Caco-2 (cell line): ENCODE results near the gene CRTAP. TPM values are rescaled to one million over a fixed set of nuclear protein-coding genes. Genes with fewer than 3 reads are reported as not detected.

Source experiments
- BruUV-seq: library from RNA; stranded (reverse); fragments of 400-500 nt; replicated peaks from 2 replicates; lab custom pipeline; 2021; lab: Mats Ljungman, UMichigan
- CTCF ChIA-PET: fragments of 300-600 bp; sonication (Branson Sonifier 250); formaldehyde crosslinking; loops from one replicate; lab custom pipeline; 2022; ENCODE audit warnings: antibody characterized with exemption; lab: Charles Lee
- POLR2A ChIA-PET: fragments of 300-600 bp; sonication (Branson Sonifier 250); formaldehyde crosslinking; loops from one replicate; lab custom pipeline; 2022; ENCODE audit warnings: antibody characterized with exemption; lab: Charles Lee
- DNase-seq, 2 experiments: peaks; one replicate each; pipeline versions ENCODE4 v3.0.0 to v3.0.0-alpha.2; 2020 to 2022
- H3K27me3 ChIP-seq: replicated peaks from 2 replicates; pipeline ENCODE4 v1.6.0; 2011; ENCODE audit warnings: low read length; ENCODE audit not compliant: control insufficient read depth, insufficient read depth
- H3K36me3 ChIP-seq: 2 replicates; pipeline ENCODE4 v1.5.1; 2011; ENCODE audit warnings: low read length; ENCODE audit not compliant: control insufficient read depth, insufficient read depth
- H3K4me1 ChIP-seq: fragments of 250-450 bp; sonication (Bioruptor Pico); 2 replicates; pipeline ENCODE4 v1.5.1; 2020; ENCODE audit warnings: mild to moderate bottlenecking
- H3K4me3 ChIP-seq: 2 replicates; pipeline ENCODE4 v1.5.1; 2011; ENCODE audit warnings: low read depth, mild to moderate bottlenecking, control low read depth, low read length
- H3K9me3 ChIP-seq: fragments of 250-450 bp; sonication (Bioruptor Pico); 2 replicates; pipeline ENCODE4 v1.5.1; 2020; ENCODE audit warnings: mild to moderate bottlenecking, moderate library complexity
- H3K27ac Mint-ChIP-seq: one replicate; pipeline ENCODE4 v1.8.0; 2022; ENCODE audit warnings: mixed read lengths; ENCODE audit not compliant: unreplicated experiment
- H3K27me3 Mint-ChIP-seq: one replicate; pipeline ENCODE4 v1.8.0; 2022; ENCODE audit warnings: mixed read lengths; ENCODE audit not compliant: insufficient read depth, unreplicated experiment
- H3K36me3 Mint-ChIP-seq: one replicate; pipeline ENCODE4 v1.8.0; 2022; ENCODE audit warnings: mild to moderate bottlenecking, mixed read lengths; ENCODE audit not compliant: insufficient read depth, unreplicated experiment
- H3K4me1 Mint-ChIP-seq: one replicate; pipeline ENCODE4 v1.8.0; 2022; ENCODE audit warnings: low read depth, mixed read lengths; ENCODE audit not compliant: unreplicated experiment
- H3K4me3 Mint-ChIP-seq: one replicate; pipeline ENCODE4 v1.8.0; 2022; ENCODE audit warnings: mild to moderate bottlenecking, moderate library complexity, mixed read lengths; ENCODE audit not compliant: unreplicated experiment
- H3K9me3 Mint-ChIP-seq: one replicate; pipeline ENCODE4 v1.8.0; 2022; ENCODE audit warnings: mixed read lengths; ENCODE audit not compliant: unreplicated experiment
- CTCF ChIP-seq, 2 experiments: fragments of 200-600 bp in 1 of 2; IDR thresholded peaks; 1 replicate in 1 of 2; 2 replicates in 1 of 2; pipeline versions ENCODE4 v1.5.1 to v1.8.0; 2011 to 2022; ENCODE audit warnings: antibody characterized with exemption in 1 of 2, control low read depth in 1 of 2, inconsistent platforms in 1 of 2, low read depth in 1 of 2, low read length in 1 of 2, mild to moderate bottlenecking in 1 of 2, moderate library complexity in 1 of 2; ENCODE audit not compliant: insufficient read depth in 1 of 2, severe bottlenecking in 1 of 2, unreplicated experiment in 1 of 2
- intact Hi-C: fragments of 100-400 bp; cut with micrococcal nuclease; formaldehyde crosslinking; loops from one replicate; pipeline ENCODE4 v1.10.0; 2022; ENCODE audit not compliant: unreplicated experiment
- total RNA-seq: library from RNA; stranded (reverse); gene quantifications from 2 replicates; pipeline ENCODE4 v1.2.3, GENCODE V29; 2022

CRTAP gene
- total RNA-seq, 1 experiment from 2014 or later, result 144 TPM

GRCh38 chr3:33165372-33165771 lies 51.6 kb downstream of the CRTAP start:
- H3K9me3 ChIP-seq, result no peaks in the 10 kb centered on the region
- H3K4me3 Mint-ChIP-seq, result no peak overlapping the region
- H3K36me3 ChIP-seq, result no peaks in the 10 kb centered on the region
- no TSS peak for BruUV-seq
- intact Hi-C loops, result no loop called here
- no peaks in the 10 kb centered on the region for H3K9me3 Mint-ChIP-seq
- TF ChIP-seq CTCF (IDR thresholded peaks at IDR 0.05; ENCODE audit: insufficient read depth in 1 of 2, low read depth in 1 of 2, low read length in 1 of 2, severe bottlenecking in 1 of 2, unreplicated experiment in 1 of 2), result no peak
- H3K27me3 ChIP-seq, result no peaks in the 10 kb centered on the region
- no peak overlapping the region for H3K4me3 ChIP-seq
- DNase-seq, result no peak
- CTCF ChIA-PET, result no interaction called here
- no peaks in the 10 kb centered on the region for H3K4me1 ChIP-seq
- POLR2A ChIA-PET, result no interaction called here
- H3K27ac Mint-ChIP-seq, result no peak overlapping the region
- H3K4me1 Mint-ChIP-seq, result no peaks in the 10 kb centered on the region
- no peaks in the 10 kb centered on the region for H3K36me3 Mint-ChIP-seq
- peaks cover 14% of the 10 kb centered on the region for H3K27me3 Mint-ChIP-seq

DNA sequence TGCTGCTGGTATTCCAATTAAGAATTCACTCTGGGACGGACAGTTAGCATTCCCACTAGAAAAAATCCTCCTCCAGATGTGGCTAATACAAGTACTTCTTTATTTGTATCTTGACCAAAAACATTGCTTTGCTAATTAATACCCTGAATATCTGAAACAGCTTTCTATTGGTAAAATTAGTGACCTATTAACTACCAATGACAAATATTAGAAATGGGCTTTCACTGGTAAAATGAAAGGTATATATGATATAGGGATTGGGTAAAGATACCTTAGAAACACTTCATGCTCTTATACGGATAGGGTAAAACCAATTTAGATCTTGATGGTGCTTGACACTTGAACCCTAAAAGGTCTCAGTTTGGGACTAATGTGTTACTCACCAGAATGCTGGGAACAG lies 52.3 kb downstream of the CRTAP start:
- Mint-ChIP-seq H3K27me3 (peaks cover 8% of the 10 kb centered on the region), H3K27ac (no peak overlapping the region), H3K4me1 (no peaks in the 10 kb centered on the region), H3K36me3 (no peaks in the 10 kb centered on the region), H3K4me3 (no peak overlapping the region), H3K9me3 (no peaks in the 10 kb centered on the region)
- DNase-seq, result no peak
- POLR2A ChIA-PET, result no interaction called here
- no peak for TF ChIP-seq CTCF (IDR thresholded peaks at IDR 0.05; ENCODE audit: insufficient read depth in 1 of 2, low read depth in 1 of 2, low read length in 1 of 2, severe bottlenecking in 1 of 2, unreplicated experiment in 1 of 2)
- no peaks in the 10 kb centered on the region for H3K9me3 ChIP-seq
- BruUV-seq, result no TSS peak
- no peaks in the 10 kb centered on the region for H3K4me1 ChIP-seq
- no peaks in the 10 kb centered on the region for H3K36me3 ChIP-seq
- no peak overlapping the region for H3K4me3 ChIP-seq
- CTCF ChIA-PET, result no interaction called here
- H3K27me3 ChIP-seq, result no peaks in the 10 kb centered on the region
- intact Hi-C loops, result no loop called here

- CTCF ChIA-PET, result no interaction called here
- intact Hi-C loops, result no loop called here
- DNase-seq, result no peak
- no peak overlapping the region for H3K4me3 Mint-ChIP-seq
- H3K4me1 Mint-ChIP-seq, result peaks cover 11% of the 10 kb centered on the region
- Histone ChIP-seq H3K36me3 (no peaks in the 10 kb centered on the region), H3K4me3 (no peak overlapping the region), H3K4me1 (no peaks in the 10 kb centered on the region), H3K27me3 (no peaks in the 10 kb centered on the region), H3K9me3 (no peaks in the 10 kb centered on the region)
- H3K27ac Mint-ChIP-seq, result no peak overlapping the region
- BruUV-seq, result no TSS peak
- no peaks in the 10 kb centered on the region for H3K9me3 Mint-ChIP-seq
- TF ChIP-seq CTCF (IDR thresholded peaks at IDR 0.05; ENCODE audit: insufficient read depth in 1 of 2, low read depth in 1 of 2, low read length in 1 of 2, severe bottlenecking in 1 of 2, unreplicated experiment in 1 of 2), result no peak
- H3K27me3 Mint-ChIP-seq, result peaks cover under 1% of the 10 kb centered on the region
- POLR2A ChIA-PET, result no interaction called here
- H3K36me3 Mint-ChIP-seq, result no peaks in the 10 kb centered on the region
These were observed 53.5 kb downstream of the CRTAP start for GRCh38 chr3:33167284-33167683.
